ENCODE data around the gene TAMALIN.

Gene TAMALIN

DNA sequence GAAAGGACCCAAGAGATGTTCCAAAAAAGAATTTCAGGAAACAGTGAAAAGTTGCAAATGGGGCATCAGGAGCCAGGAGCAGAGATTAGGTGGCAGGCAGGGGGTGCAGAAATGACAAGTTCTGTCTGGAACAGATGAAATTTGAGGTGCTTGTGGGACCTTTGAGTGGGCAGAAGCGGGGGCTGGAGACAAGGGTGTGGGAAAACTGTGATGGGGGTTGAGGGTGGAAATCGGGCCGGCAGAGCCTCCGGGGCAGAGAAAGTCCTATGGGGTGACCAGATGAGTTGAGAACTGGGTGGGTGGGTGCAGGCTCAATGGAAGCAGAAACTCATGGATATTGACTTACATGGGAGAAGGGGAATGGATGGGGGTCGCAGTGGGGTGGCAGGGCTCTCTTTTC, 42.9 kb downstream of the TAMALIN start:
- DNase-seq (ENCODE audit: low read depth), result no peak
- peak overlapping the region; percentile 90; the same call in 1 of the 2 replicates for H3K4me3 ChIP-seq (ENCODE audit: low read depth, low read length)
- TF ChIP-seq, protein P1, sequence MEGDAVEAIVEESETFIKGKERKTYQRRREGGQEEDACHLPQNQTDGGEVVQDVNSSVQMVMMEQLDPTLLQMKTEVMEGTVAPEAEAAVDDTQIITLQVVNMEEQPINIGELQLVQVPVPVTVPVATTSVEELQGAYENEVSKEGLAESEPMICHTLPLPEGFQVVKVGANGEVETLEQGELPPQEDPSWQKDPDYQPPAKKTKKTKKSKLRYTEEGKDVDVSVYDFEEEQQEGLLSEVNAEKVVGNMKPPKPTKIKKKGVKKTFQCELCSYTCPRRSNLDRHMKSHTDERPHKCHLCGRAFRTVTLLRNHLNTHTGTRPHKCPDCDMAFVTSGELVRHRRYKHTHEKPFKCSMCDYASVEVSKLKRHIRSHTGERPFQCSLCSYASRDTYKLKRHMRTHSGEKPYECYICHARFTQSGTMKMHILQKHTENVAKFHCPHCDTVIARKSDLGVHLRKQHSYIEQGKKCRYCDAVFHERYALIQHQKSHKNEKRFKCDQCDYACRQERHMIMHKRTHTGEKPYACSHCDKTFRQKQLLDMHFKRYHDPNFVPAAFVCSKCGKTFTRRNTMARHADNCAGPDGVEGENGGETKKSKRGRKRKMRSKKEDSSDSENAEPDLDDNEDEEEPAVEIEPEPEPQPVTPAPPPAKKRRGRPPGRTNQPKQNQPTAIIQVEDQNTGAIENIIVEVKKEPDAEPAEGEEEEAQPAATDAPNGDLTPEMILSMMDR (IDR thresholded peaks at IDR 0.05; ENCODE audit: insufficient read depth, low read depth, low read length, missing control alignments), result no peak

DNA sequence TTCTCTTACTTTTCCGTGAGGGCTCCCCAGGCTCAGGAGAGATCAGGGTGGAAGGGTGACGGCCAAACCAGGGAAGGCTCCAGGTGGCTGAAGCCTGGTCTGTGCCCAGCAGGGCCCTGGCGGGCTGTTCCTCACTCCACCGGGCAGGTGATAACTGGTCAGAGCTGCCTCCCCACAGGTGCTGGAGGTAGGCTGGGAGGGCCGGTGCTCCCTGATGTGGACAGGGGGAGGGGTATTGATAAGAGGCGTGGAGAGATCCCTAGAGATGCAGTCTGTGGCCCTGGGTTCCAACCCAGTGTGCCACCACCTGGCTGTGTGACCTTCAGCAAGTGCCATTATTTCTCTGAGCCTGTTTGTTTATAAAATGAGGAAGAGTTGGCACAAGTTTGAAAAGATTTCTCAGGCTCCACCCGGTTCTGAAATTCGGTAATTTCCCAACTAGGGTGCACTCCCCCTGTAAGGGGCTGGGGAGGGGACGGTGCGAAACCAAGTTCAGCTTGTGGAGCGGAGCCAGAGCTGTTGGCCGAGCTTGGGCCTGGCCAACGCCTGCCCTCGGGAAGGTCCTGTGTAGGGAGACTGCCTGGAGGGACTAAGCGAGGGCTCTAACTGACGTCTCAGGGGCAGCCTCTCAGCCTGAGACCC, 43.5 kb downstream of the TAMALIN start:
- DNase-seq (ENCODE audit: low read depth), result peak; percentile 30
- TF ChIP-seq, protein P1 (IDR thresholded peaks at IDR 0.05; ENCODE audit: insufficient read depth, low read depth, low read length, missing control alignments), result no peak

DNA sequence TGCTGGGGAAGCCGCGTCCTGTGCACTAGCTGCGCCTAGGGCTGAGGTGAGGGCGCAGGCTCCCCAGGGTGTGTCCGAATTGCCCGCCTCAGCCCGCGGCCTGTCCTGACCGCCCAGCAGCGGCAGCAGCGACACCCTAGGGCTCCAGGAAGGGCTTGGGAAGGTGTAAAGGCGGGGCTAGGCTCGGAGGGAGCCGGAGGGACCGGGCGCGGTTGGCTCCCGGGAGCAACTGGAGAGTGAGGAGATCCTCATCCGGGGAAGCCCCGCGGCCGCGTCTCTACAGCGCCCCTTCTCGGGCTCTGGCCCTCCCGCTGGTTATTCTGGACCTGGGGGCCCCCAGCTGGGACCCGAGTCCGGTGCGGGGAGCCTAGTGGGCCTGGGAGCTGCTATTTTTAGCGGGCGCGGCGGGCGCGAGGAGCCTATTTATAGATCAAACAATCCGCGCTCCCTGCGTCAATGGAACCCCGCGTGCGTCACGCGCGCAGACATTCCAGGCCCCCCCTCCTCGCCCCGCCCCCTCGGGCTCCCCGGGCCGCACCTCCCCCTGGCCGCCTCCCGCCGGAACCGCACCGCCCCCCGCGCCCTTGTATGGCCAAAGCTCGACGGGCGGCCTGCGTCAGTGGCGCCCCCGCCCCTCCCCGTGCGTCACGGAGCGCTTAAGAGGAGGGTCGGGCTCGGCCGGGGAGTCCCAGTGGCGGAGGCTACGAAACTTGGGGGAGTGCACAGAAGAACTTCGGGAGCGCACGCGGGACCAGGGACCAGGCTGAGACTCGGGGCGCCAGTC, 44.2 kb downstream of the TAMALIN start, which contains the start of gene NR4A1:
NR4A1 (plus strand) TSS at position 685 of the 784 bp plus-strand sequence. CDS start 2,887 bp downstream, outside the sequence.
- H3K4me3 ChIP-seq (ENCODE audit: low read depth, low read length), result peak within 1 kb of the TSS; percentile 90
- DNase-seq (ENCODE audit: low read depth), result peak; percentile 91
- TF ChIP-seq, protein P1 (IDR thresholded peaks at IDR 0.05; ENCODE audit: insufficient read depth, low read depth, low read length, missing control alignments), result peak; percentile 12

More for the DNA sequence above, 43.5 kb downstream of the TAMALIN start:
- peak overlapping the region; percentile 90 for H3K4me3 ChIP-seq (ENCODE audit: low read depth, low read length)

DNA sequence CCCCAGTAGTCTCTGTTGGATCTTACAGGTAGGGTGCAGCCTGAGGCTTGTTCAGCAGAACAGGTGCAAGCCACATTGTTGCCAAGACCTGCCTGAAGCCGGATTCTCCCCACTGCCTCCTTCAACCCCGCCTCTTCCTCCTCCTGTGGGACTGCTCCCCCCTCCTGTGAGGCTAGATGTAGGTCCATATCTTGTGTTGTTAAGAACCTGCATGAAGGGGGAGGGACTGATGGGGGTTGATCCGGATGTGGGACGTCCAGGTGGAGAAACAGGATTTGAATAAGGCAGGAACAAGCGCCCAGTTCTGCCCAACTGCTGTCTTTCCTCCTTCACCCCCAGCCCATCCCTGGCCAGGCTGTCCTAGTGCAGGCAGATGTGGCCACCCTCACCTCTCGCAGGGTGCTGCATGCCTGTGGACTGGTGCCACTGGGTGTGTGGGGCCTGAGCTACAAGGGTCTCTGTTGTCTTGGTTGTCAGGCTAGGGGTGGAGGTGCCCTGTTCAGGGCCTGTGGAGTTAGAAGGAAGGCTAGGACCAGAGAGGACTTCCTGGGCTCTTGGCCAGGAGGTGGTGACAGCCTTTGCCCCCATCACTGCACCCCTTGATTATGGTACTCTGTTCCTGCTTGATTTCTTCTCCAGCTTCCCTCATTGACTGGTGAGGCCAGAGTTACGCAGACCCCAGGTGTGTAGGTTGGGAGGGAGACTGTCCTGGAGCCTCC, 45.9 kb downstream of the TAMALIN start:
- DNase-seq (ENCODE audit: low read depth), result peak; percentile 21
- TF ChIP-seq, protein P1 (IDR thresholded peaks at IDR 0.05; ENCODE audit: insufficient read depth, low read depth, low read length, missing control alignments), result no peak
- peak overlapping the region; percentile 90 for H3K4me3 ChIP-seq (ENCODE audit: low read depth, low read length)

DNA sequence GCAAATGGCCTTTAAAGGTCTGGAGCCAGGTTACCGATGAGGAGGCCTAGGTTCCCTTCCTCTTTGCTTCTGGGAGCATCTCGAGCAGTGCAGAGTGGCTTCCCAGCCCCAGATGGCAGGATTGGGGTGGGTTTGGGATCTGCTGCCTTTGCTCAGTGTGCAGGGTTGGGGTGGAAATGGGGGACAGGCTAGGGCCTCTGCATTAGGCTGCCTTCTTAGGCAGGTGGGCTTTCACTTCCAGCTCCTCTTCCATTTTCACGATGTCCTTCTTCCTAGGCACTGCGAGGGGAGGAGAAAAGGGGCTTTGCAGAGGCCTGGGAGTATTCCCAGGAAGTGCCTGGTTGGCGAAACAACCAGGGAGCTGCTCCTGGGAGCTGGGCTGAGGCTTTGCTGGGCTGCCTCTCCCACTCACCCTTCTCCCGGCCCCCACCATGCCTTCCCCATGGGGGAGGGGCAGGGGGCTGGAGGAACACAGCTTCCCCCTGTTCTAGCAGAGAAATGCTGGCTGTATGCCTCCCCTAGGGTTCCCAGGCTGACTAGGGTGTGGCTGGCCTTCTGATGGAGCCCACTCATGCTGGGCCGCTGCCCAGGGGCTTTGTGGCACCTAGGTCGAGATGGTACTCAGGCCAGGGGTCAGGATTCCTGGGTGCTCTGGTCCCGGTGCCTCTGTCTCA, 46.9 kb downstream of the TAMALIN start:
- no peak for DNase-seq (ENCODE audit: low read depth)
- no peak overlapping the region for H3K4me3 ChIP-seq (ENCODE audit: low read depth, low read length)
- TF ChIP-seq, protein P1 (IDR thresholded peaks at IDR 0.05; ENCODE audit: insufficient read depth, low read depth, low read length, missing control alignments), result no peak

DNA sequence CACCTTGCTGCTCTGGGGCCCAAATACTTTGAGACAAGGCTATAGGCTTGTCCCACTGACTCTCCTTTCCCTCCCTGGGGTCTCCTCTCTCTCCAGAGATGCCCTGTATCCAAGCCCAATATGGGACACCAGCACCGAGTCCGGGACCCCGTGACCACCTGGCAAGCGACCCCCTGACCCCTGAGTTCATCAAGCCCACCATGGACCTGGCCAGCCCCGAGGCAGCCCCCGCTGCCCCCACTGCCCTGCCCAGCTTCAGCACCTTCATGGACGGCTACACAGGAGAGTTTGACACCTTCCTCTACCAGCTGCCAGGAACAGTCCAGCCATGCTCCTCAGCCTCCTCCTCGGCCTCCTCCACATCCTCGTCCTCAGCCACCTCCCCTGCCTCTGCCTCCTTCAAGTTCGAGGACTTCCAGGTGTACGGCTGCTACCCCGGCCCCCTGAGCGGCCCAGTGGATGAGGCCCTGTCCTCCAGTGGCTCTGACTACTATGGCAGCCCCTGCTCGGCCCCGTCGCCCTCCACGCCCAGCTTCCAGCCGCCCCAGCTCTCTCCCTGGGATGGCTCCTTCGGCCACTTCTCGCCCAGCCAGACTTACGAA, 47.6 kb downstream of the TAMALIN start:
- TF ChIP-seq, protein P1 (IDR thresholded peaks at IDR 0.05; ENCODE audit: insufficient read depth, low read depth, low read length, missing control alignments), result no peak
- no peak for DNase-seq (ENCODE audit: low read depth)
- H3K4me3 ChIP-seq (ENCODE audit: low read depth, low read length), result no peak overlapping the region

Measured in GM12865 (cell line).